GM21360 (cell line): ENCODE measurements around the gene SERPINA10.
"Not testable (repeated sequence)": the region's sequence is repeated elsewhere in the genome, so short reads cannot be mapped to it uniquely, and the experiment has no call there.

Experiments used
- ATAC-seq: cut with Tn5 transposase; IDR thresholded peaks from one replicate; pipeline ENCODE4 v1.9.1; 2021; ENCODE audit warnings: mild to moderate bottlenecking, moderate library complexity; ENCODE audit not compliant: unreplicated experiment

Gene SERPINA10

DNA sequence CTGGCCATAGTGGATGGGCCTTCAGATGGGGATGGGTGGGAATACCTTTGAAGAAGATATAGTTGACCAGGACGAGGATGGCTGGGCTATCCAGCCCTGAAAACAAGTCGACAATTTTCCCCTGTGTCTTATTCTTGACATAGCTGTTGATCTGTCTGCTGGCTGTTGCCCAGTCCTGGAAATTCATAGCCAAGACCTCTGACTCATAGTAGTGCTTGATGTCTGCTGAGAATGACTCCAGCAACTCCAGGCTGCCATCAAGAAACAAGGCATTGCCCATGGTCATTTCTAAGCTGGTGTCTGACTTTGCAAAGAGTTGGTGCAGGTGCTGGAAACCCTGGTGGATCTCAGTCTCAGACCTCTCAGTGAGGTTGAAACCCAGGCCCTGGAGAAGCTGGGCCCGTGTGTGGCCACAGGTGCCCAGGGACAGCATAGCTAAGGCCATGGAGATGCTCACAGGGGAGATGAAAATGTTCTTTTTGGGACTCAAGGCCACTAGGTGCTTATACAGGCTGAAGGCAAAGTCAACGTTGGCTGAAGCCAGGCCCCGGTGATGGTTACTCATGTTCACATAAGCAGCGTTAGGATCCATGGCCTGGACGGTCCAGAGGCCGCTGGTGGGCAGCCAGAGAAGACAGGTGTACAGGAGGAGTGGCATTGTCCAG is 21.1 kb upstream of the SERPINA10 start:
- ATAC-seq: no peak

- ATAC-seq: no peak
Measured at GRCh38 chr14:94312481-94313246, 19.6 kb upstream of the SERPINA10 start.

DNA sequence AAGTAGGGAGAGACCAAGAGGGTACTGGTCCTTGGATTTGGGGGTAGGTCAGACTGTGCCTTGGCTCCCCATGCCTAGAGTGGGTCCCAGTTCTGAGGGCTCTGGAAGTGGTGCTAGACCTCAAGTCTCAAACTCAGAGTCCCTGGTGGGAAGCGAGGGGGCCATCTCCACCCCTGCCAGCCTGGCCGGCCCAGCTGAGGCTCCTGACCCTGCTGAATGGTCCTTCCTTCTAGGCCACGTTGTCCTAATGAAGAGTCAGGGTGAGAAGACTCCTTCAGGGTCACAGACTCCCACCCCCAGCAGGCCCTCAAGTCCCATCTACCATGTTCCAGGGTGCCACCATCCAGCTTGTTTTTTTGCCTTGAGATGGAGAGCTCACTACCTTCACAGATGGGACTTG is 17.2 kb upstream of the SERPINA10 start:
- ATAC-seq: no peak

DNA sequence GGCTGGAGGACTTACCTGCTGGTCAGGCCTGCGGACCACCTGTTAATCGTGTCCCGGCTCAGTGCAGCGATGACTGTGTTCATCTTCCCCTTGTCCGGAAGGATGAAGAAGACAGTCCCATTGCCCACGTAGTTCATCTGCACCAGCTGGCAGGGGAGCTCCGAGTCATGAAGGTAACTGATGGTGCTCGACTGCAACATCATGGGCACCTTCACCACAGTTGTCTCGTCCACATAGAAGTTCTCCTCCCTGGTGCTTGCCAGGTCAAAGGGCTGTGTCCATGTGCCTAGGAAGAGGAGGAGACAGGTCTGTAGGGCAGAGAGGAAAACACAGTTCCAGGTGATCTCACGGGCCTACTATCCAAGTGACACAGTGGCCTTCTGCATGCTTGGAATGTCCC is 16.7 kb upstream of the SERPINA10 start:
- no peak for ATAC-seq

DNA sequence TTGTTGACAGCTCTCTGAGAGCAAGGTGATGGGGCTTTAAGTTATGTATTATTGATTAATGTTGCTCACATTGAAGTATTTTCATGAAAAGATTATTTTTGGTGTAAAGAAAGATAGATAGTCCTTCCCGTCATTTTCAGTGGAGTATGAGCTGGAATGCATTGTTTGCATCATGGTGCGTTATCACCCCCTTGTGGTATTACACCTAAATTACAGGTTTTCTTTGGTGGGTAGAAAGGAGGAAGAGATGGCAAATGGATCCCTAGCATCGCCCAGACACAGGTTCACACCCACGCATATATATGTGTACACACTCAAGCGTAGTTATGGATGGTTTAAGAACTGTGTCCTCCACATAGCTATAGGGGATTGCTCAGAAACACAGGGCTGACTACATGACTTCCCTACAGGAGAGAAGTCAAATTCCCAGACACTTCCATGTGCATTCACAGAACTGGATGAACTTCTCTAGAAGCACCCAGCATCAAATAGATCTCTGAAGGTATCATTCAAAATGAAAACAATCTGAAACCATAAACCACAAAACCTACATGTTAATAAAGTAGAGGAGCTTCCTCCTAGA is 14.4 kb upstream of the SERPINA10 start:
- ATAC-seq: no peak

DNA sequence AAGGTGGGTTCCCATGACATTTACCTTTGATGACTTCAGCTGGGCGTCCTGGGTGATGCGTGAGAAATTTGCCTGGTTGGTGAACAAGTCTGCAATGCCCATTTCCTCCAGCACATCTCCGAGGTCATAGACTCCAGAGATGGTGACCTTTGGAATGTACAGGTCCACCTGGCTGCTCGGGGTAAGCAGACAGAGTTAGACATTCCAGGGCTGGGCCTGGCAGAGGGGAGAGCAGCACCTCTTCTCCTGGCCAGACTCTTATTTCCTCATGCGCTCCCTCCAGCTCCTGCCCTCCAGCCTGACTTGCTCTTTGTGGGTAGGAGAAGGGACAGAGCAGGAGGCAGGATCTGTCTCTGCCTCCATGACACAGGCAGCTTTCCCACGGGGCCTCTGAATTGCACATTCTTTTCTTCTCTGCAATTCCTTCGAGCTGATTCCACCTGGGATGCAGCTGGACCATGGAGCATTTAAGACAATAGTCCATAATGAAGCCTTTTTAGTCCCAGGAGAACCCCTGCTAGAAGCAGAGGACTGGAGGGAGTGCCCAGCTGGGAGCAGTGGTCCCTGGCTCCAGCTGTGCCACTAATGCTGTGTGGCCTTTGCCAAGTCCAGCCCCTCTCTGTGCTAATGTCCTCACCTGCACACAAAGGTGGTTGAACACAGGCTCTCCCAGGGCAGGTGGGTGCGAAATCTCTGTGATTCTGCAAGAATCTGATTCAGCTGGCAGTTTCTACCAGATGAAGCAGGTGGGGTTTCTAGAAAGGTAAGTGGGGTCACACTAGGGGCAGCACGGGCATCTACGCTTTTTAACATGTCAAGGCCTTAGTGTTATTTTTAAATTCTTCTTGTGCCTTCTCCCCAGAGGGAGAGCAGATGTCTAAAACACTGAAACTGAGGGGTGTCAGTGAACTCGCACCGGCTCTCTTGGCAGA is 13.2 kb upstream of the SERPINA10 start:
- ATAC-seq: no peak

DNA sequence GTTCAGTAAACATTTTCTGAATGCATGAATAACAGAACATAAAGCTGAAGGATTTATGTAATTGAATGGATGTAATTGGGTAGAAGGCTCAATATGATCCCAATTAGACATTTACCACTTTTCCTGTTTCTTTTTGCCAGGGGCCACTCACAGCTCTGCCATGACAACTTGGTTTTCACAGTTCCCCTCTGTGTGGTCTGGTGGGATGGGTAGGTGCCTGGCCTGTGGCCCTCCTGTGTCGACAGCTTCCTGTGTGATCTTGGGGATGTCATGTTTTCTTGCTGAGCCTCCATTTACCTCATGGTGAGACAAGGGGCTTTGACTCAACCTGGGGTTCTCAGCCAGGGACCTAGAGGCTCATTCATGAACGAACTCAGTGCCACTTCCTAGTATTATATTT is 12.6 kb upstream of the SERPINA10 start:
- ATAC-seq: no peak

DNA sequence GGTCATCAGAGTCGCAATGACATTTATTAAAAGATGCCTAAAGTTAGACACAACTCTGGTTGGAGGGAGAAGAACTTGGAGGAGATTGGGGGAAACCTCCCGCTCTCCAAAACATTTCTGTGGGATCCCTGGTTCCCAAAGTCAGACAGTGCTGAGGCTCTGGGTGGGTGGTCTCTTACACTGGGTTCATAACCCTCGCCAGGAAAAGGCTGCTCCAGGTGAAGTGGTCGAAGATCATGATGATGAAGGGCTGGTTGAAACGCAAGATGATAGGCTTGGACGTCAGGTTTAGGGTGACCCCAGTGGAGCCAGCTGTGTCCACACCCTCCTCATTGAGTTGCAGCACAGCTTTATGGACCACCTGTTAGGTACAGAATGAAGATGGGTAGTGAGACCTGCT is 11.2 kb upstream of the SERPINA10 start:
- no peak for ATAC-seq

GRCh38 chr14:94303111-94303510 is 10.0 kb upstream of the SERPINA10 start:
- no peak for ATAC-seq

GRCh38 chr14:94298130-94298529 is 5.1 kb upstream of the SERPINA10 start:
- ATAC-seq: no peak

- ATAC-seq: not testable (repeated sequence)
Measured at GRCh38 chr14:94296181-94296545, 3.1 kb upstream of the SERPINA10 start.

DNA sequence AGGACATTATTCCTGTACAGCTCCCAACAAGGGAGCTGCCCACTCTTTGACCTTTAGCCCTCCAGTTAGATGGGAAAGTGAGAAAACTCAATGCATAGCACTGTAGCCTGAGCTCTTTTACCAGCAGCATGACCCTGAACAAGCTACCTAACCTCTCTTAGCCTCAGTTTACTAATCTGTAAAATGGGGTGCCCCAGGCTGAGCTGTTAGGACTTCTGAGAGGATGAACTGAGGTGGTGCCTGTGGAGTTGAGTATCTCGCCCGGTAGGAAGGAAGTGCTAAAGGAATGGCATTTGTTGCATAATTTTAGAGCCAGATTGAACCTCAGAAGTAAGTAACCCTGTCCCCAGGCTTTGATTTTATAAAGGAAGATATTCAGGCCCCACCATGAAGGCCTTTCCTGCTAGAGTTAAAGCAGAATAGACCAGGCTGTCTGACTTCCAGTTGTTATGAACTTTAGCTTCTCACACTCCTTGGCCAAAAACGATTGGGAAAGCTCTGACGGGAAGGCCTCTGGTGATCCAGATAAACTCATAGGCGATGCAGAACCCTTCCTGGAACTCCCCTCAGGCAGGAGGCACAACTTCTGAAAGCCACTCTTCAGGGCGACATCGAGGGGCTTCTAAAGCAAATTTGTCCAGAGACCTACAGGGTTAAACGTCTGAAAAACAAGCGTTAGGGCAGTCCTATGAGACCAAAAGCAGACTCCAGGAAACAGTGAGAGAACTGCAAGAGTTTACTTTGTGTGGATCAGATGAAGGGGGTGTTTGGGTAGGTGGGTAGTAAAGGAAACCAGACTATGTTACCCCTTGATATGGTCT is 2.5 kb upstream of the SERPINA10 start:
- no peak for ATAC-seq

GRCh38 chr14:94293578-94293924 is 483 bp upstream of the SERPINA10 start:
- no peak for ATAC-seq

- no peak for ATAC-seq
Measured at GRCh38 chr14:94292526-94292871, 569 bp downstream of the SERPINA10 start.

DNA sequence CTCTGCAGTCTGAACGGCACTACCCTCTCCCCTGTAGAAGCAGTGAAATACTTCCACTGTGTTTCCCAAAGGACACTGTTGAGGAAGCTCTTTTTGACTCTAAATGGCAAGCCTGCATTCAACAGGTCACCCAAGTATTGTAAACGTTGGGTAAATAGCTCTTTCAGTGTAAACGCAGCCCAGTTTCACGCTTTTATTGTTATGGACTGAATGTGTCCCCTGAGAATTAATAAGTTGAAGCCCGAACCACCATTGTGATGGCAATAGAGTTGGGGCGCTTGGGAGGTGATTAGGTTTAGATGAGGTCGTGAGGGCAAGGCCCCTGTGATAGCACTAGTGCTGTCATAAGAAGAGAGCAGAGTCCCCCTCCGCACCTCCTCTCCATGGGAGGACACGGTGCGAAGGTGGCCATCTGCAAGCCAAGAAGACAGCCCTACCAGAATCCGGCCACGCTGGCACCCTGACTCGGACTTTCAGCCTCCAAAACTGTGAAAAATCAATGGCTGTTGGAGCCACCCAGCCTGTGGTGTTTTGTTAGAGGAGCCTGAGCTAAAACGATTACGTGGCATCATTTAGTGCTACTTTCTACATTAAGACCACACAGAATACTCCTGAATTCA is 1.1 kb downstream of the SERPINA10 start:
- no peak for ATAC-seq

GRCh38 chr14:94291159-94291905 is 1.7 kb downstream of the SERPINA10 start:
- no peak for ATAC-seq

- ATAC-seq: no peak
Measured at GRCh38 chr14:94290197-94290596, 2.9 kb downstream of the SERPINA10 start.

DNA sequence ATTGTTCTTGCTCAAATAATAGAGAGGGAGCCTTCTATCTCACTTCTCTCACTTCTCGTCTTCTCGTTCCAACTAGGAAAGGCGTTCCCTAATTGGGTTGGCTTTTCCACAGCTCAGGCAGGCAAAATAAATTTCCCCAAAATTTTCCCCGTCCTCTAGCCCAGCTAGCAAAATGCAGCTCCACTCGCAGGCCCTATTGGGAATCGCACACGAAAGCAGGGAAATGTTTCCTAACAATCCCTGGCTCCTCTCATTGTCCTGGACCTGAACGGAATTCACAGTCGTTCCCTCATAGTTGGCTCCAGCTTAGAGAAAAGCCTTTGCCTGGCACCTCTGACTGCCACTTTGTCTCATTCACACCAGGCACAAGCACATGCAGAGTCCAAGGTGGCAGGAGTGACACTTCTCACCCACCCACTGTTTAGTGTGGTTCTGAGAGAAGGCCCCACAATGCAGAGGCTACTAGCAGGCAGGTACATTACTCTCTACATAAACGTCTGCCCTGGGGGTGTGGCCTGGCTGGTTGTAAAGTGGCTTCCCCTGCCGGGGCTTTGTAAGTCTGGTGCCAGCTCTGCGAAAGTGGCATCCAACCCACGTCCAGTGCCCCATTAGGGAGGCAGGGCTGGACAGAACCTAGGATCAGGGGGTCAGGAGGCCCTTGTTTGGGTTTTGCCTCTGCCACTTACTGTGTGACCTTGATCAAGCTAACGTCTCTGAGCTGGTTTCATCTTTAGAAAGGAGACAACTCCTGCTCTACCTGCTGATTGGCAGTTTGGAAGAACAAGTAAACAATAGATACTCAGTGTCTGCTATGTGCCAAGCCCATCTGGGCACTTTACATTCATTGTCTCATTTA is 4.2 kb downstream of the SERPINA10 start:
- no peak for ATAC-seq
